ENCODE measurements around the gene CPLX3.

Gene CPLX3

GRCh38 chr15:74831813-74832495, 5.5 kb downstream of the CPLX3 start:
- DNase-seq, result peak; percentile 75
- H3K9me3 ChIP-seq, result no peaks in the 10 kb centered on the region
- H3K4me1 ChIP-seq, result peaks cover 20% of the 10 kb centered on the region
- TF ChIP-seq CTCF (IDR thresholded peaks at IDR 0.05; ENCODE audit: low read depth, low read length), result no peak
- H3K4me3 ChIP-seq (ENCODE audit: low read depth, low read length), result no peak overlapping the region
- no peaks in the 10 kb centered on the region for H3K27me3 ChIP-seq
- no peaks in the 10 kb centered on the region; the same call in 1 of the 2 replicates for H3K36me3 ChIP-seq

GRCh38 chr15:74832826-74833225, 6.4 kb downstream of the CPLX3 start:
- no peak for TF ChIP-seq CTCF (IDR thresholded peaks at IDR 0.05; ENCODE audit: low read depth, low read length)
- Histone ChIP-seq H3K4me3 (ENCODE audit: low read depth, low read length) (no peak overlapping the region), H3K9me3 (no peaks in the 10 kb centered on the region), H3K27me3 (no peaks in the 10 kb centered on the region), H3K36me3 (no peaks in the 10 kb centered on the region; the same call in 1 of the 2 replicates), H3K4me1 (peaks cover 20% of the 10 kb centered on the region)
- no peak for DNase-seq

GRCh38 chr15:74833376-74834107, 7.1 kb downstream of the CPLX3 start:
- Histone ChIP-seq H3K27me3 (no peaks in the 10 kb centered on the region), H3K9me3 (no peaks in the 10 kb centered on the region), H3K36me3 (no peaks in the 10 kb centered on the region; the same call in 1 of the 2 replicates), H3K4me1 (peaks cover 20% of the 10 kb centered on the region), H3K4me3 (ENCODE audit: low read depth, low read length) (no peak overlapping the region)
- no peak for TF ChIP-seq CTCF (IDR thresholded peaks at IDR 0.05; ENCODE audit: low read depth, low read length)
- DNase-seq, result peak; percentile 12

GRCh38 chr15:74835312-74835823, 8.9 kb downstream of the CPLX3 start:
- Histone ChIP-seq H3K9me3 (no peaks in the 10 kb centered on the region), H3K4me3 (ENCODE audit: low read depth, low read length) (no peak overlapping the region), H3K36me3 (no peaks in the 10 kb centered on the region; the same call in none of the 2 replicates), H3K4me1 (peaks cover 20% of the 10 kb centered on the region), H3K27me3 (no peaks in the 10 kb centered on the region)
- DNase-seq, result peak; percentile 86
- TF ChIP-seq CTCF (IDR thresholded peaks at IDR 0.05; ENCODE audit: low read depth, low read length), result peak; percentile 98

- Histone ChIP-seq H3K4me3 (ENCODE audit: low read depth, low read length) (no peak overlapping the region), H3K36me3 (no peaks in the 10 kb centered on the region; the same call in none of the 2 replicates), H3K4me1 (peaks cover 17% of the 10 kb centered on the region), H3K27me3 (no peaks in the 10 kb centered on the region), H3K9me3 (no peaks in the 10 kb centered on the region)
- TF ChIP-seq CTCF (IDR thresholded peaks at IDR 0.05; ENCODE audit: low read depth, low read length), result no peak
- DNase-seq, result no peak
Measured at GRCh38 chr15:74836846-74837245, 10.4 kb downstream of the CPLX3 start.
